Left hindlimb (tissue), 1 donor: Measurements from ENCODE around the gene TTC19.
A peak's percentile ranks its signal among the peaks of the same experiment; 100 is the strongest.

Experiments
- DNase-seq: peaks from one replicate; pipeline ENCODE4 v3.0.0-alpha.2; 2018

Gene TTC19, protein sequence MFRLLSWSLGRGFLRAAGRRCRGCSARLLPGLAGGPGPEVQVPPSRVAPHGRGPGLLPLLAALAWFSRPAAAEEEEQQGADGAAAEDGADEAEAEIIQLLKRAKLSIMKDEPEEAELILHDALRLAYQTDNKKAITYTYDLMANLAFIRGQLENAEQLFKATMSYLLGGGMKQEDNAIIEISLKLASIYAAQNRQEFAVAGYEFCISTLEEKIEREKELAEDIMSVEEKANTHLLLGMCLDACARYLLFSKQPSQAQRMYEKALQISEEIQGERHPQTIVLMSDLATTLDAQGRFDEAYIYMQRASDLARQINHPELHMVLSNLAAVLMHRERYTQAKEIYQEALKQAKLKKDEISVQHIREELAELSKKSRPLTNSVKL

DNA sequence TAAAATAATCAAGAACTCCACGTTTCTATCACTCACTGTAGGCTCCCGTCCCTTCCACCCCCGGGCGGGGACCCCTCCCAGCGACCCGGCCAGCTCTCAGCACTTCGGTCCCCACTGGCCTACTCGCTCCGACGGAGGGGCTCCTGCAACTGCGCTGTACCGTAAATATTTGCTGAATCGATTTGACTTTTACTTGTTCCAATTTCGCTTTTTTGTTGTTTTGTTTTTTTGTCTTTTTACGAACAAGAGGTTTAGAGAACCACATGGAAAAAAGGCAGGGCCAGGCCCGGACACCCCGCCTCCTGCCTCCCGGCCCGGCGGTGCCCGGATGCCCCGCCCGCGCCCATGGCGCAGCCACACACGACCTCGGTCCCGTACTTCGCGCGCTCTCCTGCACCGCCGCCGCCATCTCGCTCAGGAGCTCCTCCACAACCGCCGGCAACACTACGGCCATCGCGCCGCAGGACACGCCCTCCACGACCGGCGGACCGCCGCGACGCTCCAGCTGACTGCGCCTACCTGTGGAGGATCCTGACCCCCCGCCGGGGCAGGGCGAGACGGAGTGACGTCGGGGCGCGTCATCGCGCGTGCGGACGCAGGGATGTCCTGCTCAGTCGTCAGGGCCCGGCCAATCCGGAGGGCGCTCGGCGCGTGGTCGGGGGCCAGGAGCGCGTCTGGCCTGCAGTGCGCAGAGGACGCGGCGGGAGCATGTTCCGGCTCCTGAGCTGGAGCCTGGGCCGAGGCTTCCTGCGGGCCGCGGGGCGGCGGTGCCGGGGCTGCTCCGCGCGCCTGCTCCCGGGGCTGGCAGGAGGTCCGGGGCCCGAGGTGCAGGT lies at the start of gene TTC19, which contains the start of gene ZSWIM7:
TTC19 (plus strand) TSS at position 684 of the 833 bp plus-strand sequence; CDS start at position 709, 25 bp downstream.
ZSWIM7 (minus strand) TSS at position 564 of the 833 bp plus-strand sequence; CDS start at position 454, 110 bp downstream.
- peak; percentile 97 for DNase-seq

DNA sequence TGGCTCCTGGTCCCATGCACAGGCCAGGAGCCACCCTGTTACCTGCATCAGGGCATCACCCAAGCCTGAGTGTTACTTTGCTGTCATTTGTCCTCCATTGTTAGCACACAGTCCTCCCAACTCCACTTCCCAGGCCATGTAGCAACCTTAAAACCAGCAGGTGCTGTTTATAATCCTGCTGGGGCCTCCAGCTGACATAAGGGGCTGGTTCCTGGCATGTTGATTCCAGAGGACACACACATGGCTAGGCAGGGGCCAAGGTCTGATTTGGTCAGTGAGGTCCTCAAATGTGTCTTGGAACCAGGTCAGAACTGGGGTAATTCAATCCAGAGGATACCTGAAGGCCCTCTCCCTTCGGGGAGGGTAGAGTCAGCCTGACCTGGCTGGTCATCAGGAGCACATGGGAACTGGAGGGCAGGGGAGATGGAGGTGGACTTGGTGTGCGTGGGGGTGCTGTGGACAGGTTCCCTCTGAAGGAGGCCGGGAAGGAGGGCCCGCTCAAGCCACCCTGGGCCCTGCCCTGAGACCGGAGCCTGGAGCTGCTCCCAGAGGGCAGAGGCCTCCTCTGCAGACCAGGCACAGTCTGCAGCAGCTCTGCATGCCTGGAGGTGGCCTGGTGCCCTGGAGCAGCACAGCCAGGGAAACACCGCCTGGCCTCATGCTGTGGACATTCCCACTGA lies 48.1 kb upstream of the TTC19 start:
- no peak for DNase-seq

DNA sequence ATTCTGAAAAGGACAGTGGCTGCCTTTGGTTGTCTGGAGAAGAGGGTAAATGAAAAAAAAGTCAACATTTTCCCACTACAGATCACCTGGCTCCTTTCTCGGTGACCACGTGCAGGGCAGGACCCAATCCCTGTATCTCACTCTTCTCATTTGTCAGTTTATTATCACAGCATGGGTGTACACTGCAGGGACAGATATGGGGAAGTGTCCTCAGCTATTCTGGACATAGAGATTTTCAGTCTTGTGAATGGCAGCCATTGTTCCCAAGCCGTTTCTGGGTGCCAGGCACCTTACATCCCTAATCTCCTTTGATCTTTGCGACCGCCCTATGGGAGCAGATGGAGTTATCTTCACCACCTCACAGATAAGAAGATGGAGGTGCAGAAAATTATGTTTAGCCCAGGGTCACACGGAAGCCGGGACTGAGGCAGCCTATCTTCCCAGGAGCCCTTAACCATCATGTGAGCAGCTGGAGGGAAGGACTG lies 47.5 kb upstream of the TTC19 start:
- DNase-seq, result no peak

DNA sequence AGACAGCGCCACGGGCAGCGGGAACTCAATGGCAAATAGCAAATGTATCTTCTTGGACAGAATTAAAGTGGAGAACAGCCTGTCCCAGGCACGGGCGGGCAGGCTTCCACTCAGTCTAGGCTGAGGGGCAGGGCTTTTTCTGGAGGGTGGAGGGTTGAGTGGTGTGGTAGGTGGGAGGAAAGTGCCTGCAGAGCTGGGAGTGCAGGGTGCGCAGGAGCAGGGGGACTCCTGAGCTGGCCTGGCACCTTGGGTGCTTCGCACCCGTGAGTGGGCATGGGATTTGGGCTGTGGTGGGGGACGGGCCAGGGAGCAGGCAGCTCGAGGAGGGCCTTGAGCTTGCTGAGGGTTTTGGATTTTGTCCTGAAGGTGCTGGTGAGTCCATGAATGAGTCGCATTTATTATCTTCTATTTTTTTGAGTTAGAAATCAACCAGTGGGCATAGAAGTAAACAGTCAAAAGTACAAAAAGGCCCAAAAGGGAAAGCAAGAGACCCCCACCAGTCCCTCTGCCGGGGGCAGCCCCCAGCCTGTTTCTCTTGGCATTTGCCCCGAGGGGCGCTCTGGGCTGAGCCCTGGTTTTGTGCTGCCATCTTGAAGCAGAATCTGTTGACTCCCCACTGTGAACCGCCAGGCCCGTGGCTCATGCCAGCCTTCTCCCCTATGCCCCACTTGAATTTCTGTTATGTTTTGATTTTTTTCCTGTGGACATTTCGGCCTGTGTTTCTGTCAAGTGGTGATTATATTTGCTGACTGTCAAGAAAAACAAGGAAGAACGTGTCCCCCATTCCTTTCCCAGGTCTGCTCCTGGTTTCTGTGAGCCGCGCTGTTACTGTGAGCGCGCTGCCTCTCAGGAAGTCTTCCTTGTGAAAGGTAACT lies 46.5 kb upstream of the TTC19 start:
- DNase-seq, result no peak

DNA sequence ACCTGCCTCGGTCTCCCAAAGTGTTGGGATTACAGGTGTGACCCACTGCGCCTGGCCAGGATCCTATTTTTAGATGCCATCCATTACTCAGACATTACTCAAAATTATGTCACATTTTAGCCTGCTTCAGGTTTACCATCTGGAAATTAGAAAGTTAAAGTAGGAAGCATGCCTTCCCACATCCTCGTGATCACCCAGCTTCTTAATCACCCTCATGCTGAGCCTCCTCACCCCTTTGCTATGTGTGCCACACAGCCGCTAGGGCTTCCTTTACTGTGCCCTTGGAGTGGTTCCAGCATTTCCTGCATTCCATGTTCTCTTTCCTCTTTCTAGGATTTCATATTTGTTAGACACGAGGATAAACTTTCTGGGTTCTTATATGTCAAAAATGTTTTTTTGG lies 45.4 kb upstream of the TTC19 start:
- DNase-seq, result no peak

DNA sequence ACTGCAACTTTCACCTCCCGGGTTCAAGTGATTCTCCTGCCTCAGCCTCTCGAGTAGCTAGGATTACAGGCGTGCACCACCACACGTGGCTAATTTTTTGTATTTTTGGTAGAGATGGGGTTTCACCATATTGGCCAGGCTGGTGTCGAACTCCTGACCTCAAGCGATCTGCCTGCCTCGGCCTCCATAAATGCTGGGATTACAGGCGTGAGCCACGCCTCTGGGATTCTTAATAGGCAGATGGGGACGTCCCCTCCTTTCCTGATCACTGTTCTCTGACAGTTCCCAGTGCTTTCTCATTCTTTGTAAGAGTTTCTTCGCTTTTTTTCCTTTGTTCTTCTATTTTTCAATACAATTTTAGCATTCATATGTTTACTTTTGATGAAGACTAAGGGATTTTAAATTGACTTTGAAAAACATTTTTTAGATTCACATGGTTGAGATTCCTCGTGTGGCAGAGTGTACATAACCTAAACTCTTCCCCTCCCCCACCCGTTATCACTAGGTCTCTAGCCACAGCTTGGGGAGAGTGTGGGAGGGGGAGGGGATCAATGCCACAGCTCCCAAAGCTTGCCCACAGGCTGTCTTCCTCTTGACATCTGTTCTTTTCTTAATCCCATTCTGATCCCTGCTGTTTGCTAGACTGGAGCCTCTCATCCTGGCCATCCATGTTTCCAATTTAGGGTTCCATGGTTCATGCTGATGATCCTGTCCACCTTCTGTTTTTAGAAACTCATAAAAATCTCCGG lies 43.7 kb upstream of the TTC19 start:
- DNase-seq, result no peak

DNA sequence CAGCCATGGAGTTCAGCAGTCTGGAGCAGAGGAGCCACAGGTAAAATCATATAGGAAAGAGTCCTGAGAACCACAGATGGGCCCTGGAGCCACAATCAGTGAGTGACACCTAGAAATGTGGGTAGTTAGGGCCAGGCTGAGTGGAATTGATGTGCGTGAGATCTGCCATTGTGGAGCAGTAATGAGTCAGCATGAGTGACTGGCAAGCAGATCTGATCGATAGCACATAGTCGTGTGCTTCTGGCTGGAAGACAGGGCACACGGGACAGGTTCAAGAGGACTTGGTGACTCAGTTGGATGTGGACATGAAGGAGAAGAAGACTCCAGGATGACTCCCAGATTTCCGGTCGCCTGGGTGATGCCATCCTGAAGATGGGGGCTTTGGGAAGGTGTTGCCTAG lies 42.4 kb upstream of the TTC19 start:
- DNase-seq, result no peak

DNA sequence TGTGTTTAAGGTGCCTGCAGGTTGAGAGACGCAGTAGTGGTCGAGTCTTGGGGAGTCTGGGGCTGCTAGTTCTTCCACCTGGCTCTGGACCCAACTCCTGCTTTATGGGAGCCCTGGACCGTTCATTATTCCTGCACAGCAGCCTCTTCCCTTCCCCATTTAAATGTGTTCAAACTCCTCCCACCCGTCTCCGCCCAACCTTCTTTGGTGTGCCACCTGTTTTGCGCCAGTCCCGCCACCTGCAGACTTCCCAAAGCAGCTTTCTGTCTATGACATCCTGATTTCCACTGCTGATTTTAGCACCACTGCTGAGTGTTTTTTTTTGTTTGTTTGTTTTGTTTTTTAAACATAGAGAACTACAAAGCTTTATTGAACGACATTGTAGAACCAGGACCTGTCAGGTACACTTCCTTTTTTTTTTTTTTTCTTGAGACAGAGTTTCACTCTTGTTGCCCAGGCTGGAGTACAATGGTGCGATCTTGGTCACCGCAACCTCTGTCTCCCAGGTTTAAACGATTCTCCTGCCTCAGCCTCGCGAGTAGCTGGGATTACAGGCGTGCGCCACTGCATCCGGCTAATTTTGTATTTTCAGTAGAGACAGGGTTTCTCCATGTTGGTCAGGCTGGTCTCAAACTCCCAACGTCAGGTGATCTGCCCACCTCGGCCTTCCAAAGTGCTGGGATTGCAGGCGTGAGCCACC lies 41.9 kb upstream of the TTC19 start:
- DNase-seq, result no peak

DNA sequence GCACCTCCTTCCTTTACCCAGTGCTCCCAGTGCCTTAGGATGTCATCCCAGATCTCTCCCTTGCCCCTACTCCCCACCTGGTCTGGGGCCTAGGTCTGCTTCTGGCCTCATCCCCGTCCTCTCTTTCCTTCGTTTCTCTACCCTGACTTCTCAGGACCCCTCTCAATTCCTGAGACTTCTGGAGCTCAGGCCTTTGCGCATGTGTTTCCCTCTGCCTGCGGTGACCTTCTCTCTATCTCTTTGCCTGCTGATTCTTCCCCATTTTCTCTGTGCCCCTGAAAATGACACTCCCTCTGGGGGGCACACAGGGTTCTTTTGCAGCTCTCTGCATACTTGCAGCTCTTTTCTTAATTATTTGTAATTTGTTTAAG lies 41.2 kb upstream of the TTC19 start:
- no peak for DNase-seq

DNA sequence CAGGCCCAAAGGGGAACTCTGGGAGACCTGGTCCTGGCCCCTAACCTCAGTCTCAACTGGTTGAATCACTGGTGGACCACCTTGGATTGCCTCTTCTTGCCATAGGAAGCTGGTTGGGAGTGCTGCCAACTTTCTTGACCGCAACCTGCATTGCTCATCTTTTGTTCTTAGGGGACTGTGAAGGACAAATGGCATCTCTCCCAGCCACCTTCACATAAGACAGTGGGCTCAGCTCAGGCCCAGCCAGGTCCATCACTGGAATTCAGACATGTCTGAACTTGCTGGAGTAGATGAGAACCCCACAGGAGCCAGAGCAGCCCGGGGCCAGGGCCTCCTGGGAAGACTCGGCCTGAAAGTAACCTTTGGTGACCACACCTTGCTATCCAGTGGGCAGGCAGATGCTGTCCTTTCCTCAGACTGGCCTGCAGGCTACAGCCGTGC lies 35.9 kb upstream of the TTC19 start:
- DNase-seq, result no peak

DNA sequence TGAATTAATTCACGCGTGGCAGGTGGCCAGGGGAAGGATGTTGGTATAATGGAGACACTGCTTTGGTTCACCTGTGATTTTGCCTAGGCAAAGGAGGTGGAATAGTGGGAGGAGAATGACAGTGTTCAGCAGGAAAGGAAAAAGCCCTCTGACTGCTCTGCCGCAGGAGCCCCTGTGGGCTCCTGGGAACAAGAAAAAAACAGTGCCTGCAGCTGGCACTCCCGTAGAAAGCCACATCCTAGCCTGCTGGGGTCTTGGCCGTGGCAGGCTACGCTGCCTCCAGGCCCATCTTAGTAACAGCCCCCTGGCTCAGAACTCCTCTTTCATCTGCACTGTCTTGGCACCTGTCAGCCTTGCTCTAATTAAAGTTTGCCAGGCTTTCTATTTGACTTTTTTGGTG lies 34.1 kb upstream of the TTC19 start:
- no peak for DNase-seq

DNA sequence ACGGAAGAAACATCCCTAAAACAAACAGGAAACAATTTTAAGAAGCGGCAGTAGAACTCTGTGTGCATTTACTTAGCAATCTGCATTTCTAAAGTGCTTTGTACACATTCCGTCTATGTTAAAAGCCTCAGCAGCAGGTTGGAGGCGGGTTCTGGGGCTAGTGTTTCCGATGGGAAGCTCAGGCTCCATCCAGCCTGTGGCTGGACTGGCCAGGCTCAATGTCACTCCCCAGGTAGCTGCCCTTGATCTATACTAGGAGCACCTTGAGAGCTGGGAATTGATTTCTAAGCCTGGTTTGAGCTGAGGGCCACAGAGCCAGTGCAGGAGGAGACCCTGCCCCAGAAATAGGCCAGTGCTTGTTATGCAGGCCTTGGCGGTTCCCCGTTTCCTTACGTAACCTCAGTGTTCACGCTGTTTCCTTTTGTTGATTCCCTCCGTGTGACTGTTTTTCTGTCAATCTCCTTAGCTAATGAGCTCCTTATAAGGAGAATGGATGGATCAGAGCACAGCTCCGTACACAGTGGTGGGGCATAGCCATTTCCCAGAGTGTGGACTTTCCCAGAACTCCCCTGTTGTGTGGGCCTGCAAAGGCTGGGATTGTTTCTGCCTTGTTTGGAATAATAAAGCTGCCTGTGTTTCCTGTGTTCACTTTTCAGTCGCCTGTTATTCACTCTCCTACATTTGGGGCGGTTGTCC lies 33.3 kb upstream of the TTC19 start:
- no peak for DNase-seq

DNA sequence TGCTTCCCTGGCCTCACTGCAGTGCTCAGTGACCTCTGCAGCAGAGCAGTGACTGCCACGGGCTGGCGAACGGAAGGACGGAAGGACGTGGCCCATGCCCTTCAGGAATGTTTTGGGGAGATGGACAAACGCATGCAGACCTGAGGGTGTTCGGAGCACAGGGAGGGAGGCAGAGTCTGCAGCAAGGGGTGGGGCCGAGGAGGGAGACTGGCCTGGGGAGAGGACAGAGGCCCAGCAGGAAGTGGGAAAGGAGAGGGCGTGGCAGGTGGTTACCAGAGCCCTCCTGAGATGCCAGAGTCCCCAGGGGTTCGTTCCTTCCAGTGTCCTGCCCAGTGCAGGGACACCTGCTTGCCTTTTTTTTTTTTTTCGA lies 32.8 kb upstream of the TTC19 start:
- DNase-seq, result no peak

DNA sequence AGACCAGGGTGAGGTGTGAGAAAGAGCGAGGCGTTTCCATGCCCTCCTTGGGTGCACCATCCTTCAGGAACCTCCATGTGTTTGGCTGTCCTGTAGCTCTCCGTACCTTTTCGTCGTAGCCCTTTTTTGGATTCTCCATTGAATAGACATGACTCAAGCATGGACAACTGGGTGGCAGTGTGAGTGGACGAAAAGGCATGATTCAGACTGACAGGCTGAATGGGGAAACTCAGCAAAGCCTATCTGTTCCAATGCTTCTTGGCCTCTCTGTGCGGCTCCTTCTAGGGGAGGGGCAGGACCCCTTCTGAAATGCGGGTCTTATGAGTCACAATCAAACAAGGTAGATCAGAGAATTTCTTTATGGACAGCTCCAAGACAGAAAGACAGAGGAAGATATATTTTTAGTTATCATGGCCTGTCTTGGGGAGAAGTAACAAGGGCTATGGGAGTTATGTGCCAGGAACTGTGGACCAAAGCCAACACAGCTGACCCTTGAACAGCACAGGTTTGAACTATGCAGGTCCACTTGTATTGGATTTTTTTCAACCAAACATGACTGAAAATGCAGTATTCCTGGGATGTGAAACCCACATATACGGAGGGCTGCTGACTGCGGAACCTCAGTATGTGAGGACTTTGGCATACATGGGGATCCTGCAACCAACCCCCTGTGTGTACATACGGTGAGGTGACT lies 31.8 kb upstream of the TTC19 start:
- no peak for DNase-seq

DNA sequence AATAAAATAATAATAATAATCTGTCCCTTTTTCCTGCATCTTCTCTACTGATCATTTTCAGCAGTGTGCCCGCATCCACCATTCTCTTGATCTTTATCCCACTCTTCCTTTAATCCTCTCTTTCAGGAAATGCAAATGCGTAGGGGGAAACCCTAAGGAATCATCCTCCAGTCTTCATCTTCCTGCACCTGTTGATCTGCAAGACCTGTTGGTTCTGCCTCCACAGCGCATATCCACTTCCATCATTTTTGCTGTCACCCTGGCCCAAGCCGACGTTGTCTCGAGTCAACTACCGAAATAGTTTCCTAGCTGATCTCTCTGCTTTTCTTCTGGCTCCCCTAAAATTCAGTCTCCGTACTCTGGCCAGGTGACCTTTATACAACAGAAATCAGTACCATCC lies 30.2 kb upstream of the TTC19 start:
- no peak for DNase-seq

DNA sequence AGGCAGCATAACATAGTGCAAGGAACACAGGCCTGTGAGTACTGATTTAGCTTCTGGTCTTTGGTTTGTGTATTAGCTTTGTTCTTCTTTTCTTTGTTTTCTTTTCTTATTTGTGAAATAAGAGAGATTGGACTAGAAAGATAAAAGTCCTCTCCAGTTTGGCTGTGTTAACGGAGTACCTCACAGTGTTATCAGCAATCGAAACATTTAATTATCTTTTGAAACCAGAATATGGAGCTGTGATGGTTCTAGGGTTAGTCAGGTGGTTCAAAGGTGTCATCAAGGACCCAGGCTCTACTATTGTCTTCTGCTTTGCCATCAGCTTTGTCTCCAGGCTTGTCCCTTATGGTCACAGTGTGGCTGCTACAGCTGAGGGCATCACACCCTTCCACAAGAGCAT lies 29.1 kb upstream of the TTC19 start:
- no peak for DNase-seq

DNA sequence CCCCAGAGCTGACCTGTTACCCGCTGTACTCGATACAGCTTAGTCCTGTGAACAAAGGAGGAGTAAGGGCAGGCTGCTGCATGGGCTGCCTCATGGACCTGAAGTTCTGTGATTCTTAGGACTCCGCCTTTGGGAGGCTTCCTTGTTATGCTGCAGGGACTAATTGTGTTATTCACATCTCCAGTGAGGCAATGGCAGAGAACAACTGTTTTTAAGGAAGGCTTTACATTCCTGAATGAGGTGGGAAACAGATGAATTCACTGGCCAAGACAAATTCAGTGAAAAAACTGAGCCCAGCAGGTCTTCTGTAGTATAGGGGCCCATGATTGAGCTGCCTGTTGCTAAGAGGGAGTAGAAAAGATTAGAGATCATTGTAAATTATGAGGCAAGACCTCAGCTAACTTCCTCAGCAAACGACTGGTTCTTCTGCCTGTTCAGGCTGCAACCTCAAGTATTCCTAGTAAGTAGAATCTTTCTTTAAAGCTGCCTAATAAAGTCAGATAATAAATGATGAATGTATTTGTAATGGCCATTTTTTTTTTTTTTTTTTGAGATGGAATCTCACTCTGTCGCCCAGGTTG lies 28.4 kb upstream of the TTC19 start:
- no peak for DNase-seq

DNA sequence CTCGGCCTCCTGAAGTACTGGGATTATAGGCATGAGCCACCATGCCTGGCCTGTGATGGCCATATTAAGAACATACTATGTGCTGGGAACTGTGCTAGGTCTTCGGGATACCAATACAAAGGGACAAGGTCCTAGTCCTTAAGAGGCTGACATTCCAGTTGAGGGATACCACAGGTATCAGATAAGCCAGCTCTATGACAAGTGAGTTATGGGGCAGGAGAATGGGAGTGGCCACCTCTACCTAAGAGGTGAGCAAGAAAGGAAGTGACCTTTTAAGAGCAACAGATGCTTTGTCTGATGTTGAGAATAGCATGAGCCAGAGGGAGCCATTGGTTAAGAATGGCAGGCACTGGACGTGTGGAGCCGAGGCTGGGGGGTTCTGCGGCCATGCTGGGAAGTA lies 27.7 kb upstream of the TTC19 start:
- no peak for DNase-seq

DNA sequence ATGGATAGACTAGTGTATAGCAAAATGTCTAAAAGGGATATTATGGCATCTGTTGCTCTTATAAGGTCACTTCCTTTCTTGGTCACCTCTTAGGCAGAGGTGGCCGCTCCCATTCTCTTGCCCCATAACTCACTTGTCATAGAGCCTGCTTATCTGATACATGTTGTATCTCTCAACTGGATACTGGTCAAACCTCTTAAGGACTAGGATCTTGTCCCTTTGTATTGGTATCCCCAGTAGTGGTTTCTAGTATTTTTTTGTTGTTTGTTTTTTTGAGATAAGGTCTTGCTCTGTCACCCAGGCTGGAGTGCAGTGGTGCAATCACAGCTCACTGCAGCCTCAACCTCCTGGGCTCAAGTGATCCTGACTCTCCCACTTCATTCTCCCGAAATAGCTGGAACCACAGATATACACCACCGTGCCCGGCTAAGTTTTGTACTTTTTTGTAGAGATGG lies 27.1 kb upstream of the TTC19 start:
- DNase-seq, result no peak
